H1 (cell line): ENCODE measurements around the gene KRTAP19-4.

Experiments used
- CHD2 ChIP-seq: IDR thresholded peaks from 2 replicates; pipeline ENCODE4 v1.6.1; 2012; ENCODE audit warnings: low read length, improper control_type of control experiment
- CTCF ChIP-seq, 3 experiments: IDR thresholded peaks; 1 replicate in 2 of 3; 2 replicates in 1 of 3; pipeline versions ENCODE4 v1.5.1 to v1.6.1; 2011; ENCODE audit warnings: low read length in 3 of 3, mild to moderate bottlenecking in 3 of 3, inconsistent platforms in 2 of 3, low read depth in 1 of 3, moderate library complexity in 1 of 3; ENCODE audit not compliant: insufficient read depth in 1 of 3; ENCODE audit errors: control extremely low read depth in 1 of 3
- FOSL1 ChIP-seq: IDR thresholded peaks from 2 replicates; pipeline ENCODE4 v1.6.1; 2011; ENCODE audit warnings: mild to moderate bottlenecking, low read depth, low read length, moderate library complexity; ENCODE audit not compliant: insufficient read depth
- GABPA ChIP-seq: IDR thresholded peaks from 2 replicates; pipeline ENCODE4 v1.6.1; 2011; ENCODE audit warnings: mild to moderate bottlenecking, low read length, moderate library complexity, borderline replicate concordance; ENCODE audit not compliant: insufficient read depth
- SIX5 ChIP-seq: IDR thresholded peaks from 2 replicates; pipeline ENCODE4 v1.6.1; 2011; ENCODE audit warnings: mild to moderate bottlenecking, low read depth, low read length

- TF ChIP-seq CTCF (IDR thresholded peaks at IDR 0.05; ENCODE audit: control extremely low read depth in 1 of 3, insufficient read depth in 1 of 3, low read depth in 1 of 3, low read length in 3 of 3) = peak in 2 of 3 experiments; percentile 65 to 74; a peak in 3 of 4 replicates
- no peak for TF ChIP-seq FOSL1
- no peak for TF ChIP-seq CHD2
- no peak for TF ChIP-seq SIX5
- TF ChIP-seq GABPA = no peak
Measured at GRCh38 chr21:30463713-30464112, 33.3 kb downstream of the KRTAP19-4 start.
